Transverse colon (tissue), 4 donors: ENCODE results near the gene SLC27A4. TPM values are rescaled to one million over a fixed set of nuclear protein-coding genes. Genes with fewer than 3 reads are reported as not detected.

Experiments used
- DNase-seq: peaks from one replicate; pipeline ENCODE4 v3.0.0-alpha.2; 2019
- H3K27ac ChIP-seq, 4 donors: fragments of 200-600 bp; sonication (generic); 2 replicates each; pipeline ENCODE4 v1.5.1; 2016 to 2018; ENCODE audit warnings: inconsistent platforms in 4 of 4
- H3K27me3 ChIP-seq: fragments of 200-600 bp; sonication (generic); 2 replicates; pipeline ENCODE4 v1.5.1; 2017; ENCODE audit warnings: inconsistent platforms
- H3K36me3 ChIP-seq, 4 donors: fragments of 200-600 bp; sonication (generic); 2 replicates each; pipeline ENCODE4 v1.5.1; 2017 to 2019; ENCODE audit warnings: inconsistent platforms in 4 of 4
- H3K4me1 ChIP-seq, 4 donors: fragments of 200-600 bp; sonication (generic); 2 replicates each; pipeline ENCODE4 v1.5.1; 2017 to 2020; ENCODE audit warnings: inconsistent platforms in 4 of 4
- H3K4me3 ChIP-seq, 4 donors: fragments of 200-600 bp; sonication (generic); 1 replicate in 1 of 4; 2 replicates in 3 of 4; pipeline versions ENCODE4 v1.5.1 to v1.6.1; 2017 to 2019; ENCODE audit warnings: inconsistent platforms in 4 of 4
- H3K9me3 ChIP-seq, 2 donors: fragments of 200-600 bp; sonication (generic); 2 replicates each; pipeline ENCODE4 v1.5.1; 2017 to 2019; ENCODE audit warnings: inconsistent platforms in 2 of 2
- EP300 ChIP-seq: sonication (generic); formaldehyde crosslinking; IDR thresholded peaks from one replicate; pipeline ENCODE4 v1.6.1; 2017; ENCODE audit warnings: antibody characterized with exemption, low read depth
- POLR2A ChIP-seq: fragments of 450-650 bp; IDR thresholded peaks from one replicate; pipeline ENCODE4 v1.6.1; 2016; ENCODE audit warnings: antibody characterized with exemption, mild to moderate bottlenecking, moderate library complexity
- POLR2AphosphoS5 ChIP-seq, 3 donors: sonication (generic); formaldehyde crosslinking; IDR thresholded peaks; one replicate each; pipeline ENCODE4 v1.6.1; 2016; ENCODE audit warnings: antibody characterized with exemption in 3 of 3
- WGBS, 2 donors: methylation state at CpG; one replicate each; pipeline ENCODE4 v1.1.5; 2018; ENCODE audit warnings: low coverage in 1 of 2; 5-methylcytosine and 5-hydroxymethylcytosine counted together
- in situ Hi-C, 4 donors: fragments of 200-750 bp; cut with MboI; loops; one replicate each; pipeline versions ENCODE4 v1.15.0 to v1.15.1; 2017; ENCODE audit warnings: low sequenced_read_pairs in 3 of 4, low pct_ligation_motif_present in 1 of 4, low pct_unique_long_range_greater_than_20kb in 1 of 4
- intact Hi-C: fragments of 100-400 bp; cut with DNase I; formaldehyde crosslinking; loops from one replicate; pipeline ENCODE4 v1.15.1; 2023; ENCODE audit warnings: low total_unique reads
- total RNA-seq, 4 donors: library from RNA; depleted of rRNA; stranded (reverse); fragments of >200 nt; gene quantifications; one replicate each; pipeline ENCODE4 v1.1.0, GENCODE V29; 2016
- TF ChIP-seq, protein P1 (sequence below), 5 experiments: fragments of 200-600 bp in 3 of 5; fragments of 450-650 bp in 2 of 5; sonication (generic) in 3 of 5; IDR thresholded peaks; 1 replicate in 2 of 5; 2 replicates in 3 of 5; pipeline ENCODE4 v1.5.1; 2016 to 2017; ENCODE audit warnings: antibody characterized with exemption in 5 of 5, inconsistent platforms in 3 of 5, mild to moderate bottlenecking in 2 of 5, moderate library complexity in 1 of 5

The SLC27A4 gene
- total RNA-seq, 4 donors from 2014 or later: 26.3 to 92.4 (median 44.2) TPM

DNA sequence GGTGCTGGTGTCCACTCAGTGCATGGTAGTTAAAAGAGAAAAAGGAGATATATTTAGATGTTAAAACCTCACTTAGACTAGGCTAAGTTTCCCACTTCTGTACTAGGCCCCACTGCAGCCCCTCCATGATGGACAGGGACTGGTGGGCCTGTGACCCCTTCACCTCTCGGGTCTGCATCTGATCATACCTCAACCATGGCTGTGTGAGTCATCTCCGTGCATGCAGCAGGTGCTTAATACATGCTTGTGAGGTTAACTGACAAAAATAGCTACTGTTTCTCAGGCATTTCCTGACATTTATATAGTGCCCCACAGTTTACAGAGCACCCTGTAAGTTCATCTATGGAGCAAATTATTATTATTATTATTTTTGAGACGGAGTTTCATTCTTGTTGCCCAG is 22.4 kb downstream of the SLC27A4 start:
- intact Hi-C loops: no loop called here
- 74 to 75% methylated on average over 2 to 3 of the region's 3 CpGs for WGBS, 2 donors
- in situ Hi-C loops: no loop called here

DNA sequence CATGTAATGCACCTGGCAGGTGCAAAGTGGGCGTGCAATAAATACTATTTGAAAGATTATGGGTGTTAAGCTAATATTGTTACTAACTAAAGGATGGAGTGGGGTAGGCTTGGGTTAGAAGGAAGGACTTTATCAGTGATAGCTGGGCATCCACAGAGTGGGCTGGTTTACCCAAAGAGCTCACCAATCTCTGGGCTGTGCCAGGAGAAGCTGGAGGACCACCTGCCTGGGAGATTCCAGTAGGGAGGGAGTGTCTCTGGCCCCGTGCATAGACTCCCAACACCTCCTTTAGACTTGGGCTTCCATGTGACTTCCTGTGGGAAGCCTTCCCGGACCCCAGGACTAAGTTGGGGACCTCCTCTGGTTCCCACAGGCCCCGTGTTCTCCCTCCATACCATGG is 25.2 kb downstream of the SLC27A4 start:
- no peak for DNase-seq
- H3K27ac ChIP-seq: peak overlapping the region in 1 of 4 donors; percentile 37
- 84 to 100% methylated on average over 1 to 4 of the region's 4 CpGs for WGBS, 2 donors
- intact Hi-C loops (no loop called here), in situ Hi-C loops (no loop called here)
- no peaks in the 10 kb centered on the region for H3K36me3 ChIP-seq
- no peaks in the 10 kb centered on the region for H3K9me3 ChIP-seq
- TF ChIP-seq EP300 (no peak), POLR2AphosphoS5 (IDR thresholded peaks at IDR 0.05) (no peak), POLR2A (no peak)
- TF ChIP-seq, protein P1, sequence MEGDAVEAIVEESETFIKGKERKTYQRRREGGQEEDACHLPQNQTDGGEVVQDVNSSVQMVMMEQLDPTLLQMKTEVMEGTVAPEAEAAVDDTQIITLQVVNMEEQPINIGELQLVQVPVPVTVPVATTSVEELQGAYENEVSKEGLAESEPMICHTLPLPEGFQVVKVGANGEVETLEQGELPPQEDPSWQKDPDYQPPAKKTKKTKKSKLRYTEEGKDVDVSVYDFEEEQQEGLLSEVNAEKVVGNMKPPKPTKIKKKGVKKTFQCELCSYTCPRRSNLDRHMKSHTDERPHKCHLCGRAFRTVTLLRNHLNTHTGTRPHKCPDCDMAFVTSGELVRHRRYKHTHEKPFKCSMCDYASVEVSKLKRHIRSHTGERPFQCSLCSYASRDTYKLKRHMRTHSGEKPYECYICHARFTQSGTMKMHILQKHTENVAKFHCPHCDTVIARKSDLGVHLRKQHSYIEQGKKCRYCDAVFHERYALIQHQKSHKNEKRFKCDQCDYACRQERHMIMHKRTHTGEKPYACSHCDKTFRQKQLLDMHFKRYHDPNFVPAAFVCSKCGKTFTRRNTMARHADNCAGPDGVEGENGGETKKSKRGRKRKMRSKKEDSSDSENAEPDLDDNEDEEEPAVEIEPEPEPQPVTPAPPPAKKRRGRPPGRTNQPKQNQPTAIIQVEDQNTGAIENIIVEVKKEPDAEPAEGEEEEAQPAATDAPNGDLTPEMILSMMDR (IDR thresholded peaks at IDR 0.05): no peak
- peak overlapping the region in 1 of 4 donors; percentile 39 for H3K4me3 ChIP-seq
- peaks cover 11 to 30% (median 27%) of the 10 kb centered on the region in 4 donors for H3K4me1 ChIP-seq
- no peaks in the 10 kb centered on the region for H3K27me3 ChIP-seq

More for the DNA sequence above, 22.4 kb downstream of the SLC27A4 start:
- DNase-seq: no peak
- TF ChIP-seq POLR2AphosphoS5 (IDR thresholded peaks at IDR 0.05) (no peak), EP300 (no peak), POLR2A (no peak)
- TF ChIP-seq, protein P1 (IDR thresholded peaks at IDR 0.05): no peak
- Histone ChIP-seq H3K9me3 (no peaks in the 10 kb centered on the region), H3K36me3 (no peaks in the 10 kb centered on the region), H3K4me1 (peaks cover 6 to 23% (median 20%) of the 10 kb centered on the region in 4 donors), H3K27ac (peak overlapping the region in 1 of 4 donors; percentile 71), H3K4me3 (no peak overlapping the region), H3K27me3 (no peaks in the 10 kb centered on the region)

DNA sequence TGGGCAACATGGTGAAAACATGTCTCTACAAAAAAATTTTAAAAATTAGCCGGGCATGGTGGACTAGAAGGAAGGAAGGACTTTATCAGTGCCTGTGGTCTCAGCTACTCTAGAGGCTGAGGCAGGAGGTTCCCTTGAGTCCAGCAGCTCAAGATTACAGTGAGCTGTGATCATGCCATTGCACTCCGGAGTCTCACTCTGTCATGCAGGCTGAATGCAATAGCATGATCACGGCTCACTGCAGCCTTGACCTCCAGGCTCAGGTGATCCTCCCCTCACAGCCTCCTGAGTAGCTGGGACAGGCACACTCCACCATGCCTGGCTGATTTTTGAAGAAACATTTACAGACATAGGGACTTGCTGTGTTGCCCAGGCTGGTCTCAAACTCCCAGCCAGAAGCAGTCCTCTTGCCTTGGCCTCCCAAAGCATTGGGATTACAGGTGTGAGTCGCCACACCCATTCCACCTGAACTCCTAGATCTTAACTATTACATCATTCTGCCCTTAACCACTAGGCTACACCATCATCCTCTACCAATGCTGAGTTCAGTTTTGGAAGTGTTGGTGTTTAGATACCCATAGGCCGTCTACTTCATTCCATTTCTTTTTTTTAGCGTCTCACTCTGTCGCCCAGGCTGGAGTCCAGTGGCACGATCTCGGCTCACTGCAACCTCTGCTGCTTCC is 28.8 kb downstream of the SLC27A4 start:
- Histone ChIP-seq H3K27me3 (no peaks in the 10 kb centered on the region), H3K9me3 (no peaks in the 10 kb centered on the region), H3K4me1 (peaks cover 17 to 40% (median 29%) of the 10 kb centered on the region in 4 donors), H3K36me3 (no peaks in the 10 kb centered on the region), H3K27ac (no peak overlapping the region), H3K4me3 (no peak overlapping the region)
- no peak for TF ChIP-seq EP300
- no peak for TF ChIP-seq POLR2AphosphoS5 (IDR thresholded peaks at IDR 0.05)
- no peak for TF ChIP-seq POLR2A
- TF ChIP-seq, protein P1 (IDR thresholded peaks at IDR 0.05): no peak
- no peak for DNase-seq
- intact Hi-C loops: no loop called here
- WGBS, 2 donors: 80 to 93% methylated on average over 2 to 9 of the region's 9 CpGs
- in situ Hi-C loops: no loop called here

DNA sequence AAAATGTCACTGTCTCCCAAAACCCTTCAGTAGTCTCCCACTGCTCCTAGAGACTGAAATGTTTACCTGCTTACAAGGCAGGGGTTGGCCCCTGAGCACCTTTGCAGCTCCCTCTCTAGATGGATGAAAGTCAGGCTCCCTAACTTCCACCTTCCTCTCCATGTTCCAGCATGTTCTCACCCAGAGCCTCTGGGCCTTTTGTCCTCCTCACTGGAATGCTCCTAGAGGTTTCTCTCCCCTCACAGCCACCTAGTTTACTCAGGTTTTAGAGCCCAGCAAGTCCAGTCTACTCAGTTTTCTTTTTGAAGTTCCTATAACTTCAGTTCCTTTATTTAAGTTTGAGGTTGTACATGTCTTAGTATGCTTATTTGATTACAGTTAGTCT is 30.0 kb downstream of the SLC27A4 start:
- Histone ChIP-seq H3K4me1 (peaks cover 10 to 31% (median 20%) of the 10 kb centered on the region in 4 donors), H3K4me3 (peak overlapping the region in 3 of 4 donors; percentile 71 to 94 (median 85)), H3K27ac (peak overlapping the region; percentile 86 to 98 (median 92)), H3K9me3 (no peaks in the 10 kb centered on the region), H3K27me3 (no peaks in the 10 kb centered on the region), H3K36me3 (no peaks in the 10 kb centered on the region)
- TF ChIP-seq POLR2AphosphoS5 (IDR thresholded peaks at IDR 0.05) (no peak), EP300 (no peak), POLR2A (no peak)
- TF ChIP-seq, protein P1 (IDR thresholded peaks at IDR 0.05): no peak
- in situ Hi-C loops: no loop called here
- DNase-seq: no peak
- intact Hi-C loops: no loop called here
